NCI-H2107 (cell line): ENCODE data around the gene MLPH.

Experiments
- DNase-seq: peaks from one replicate; lab custom pipeline; 2025; lab: John Stamatoyannopoulos, UW

MLPH gene

GRCh38 chr2:237486819-237487448, at the start of gene MLPH:
MLPH (plus strand) TSS chr2:237487251; CDS start chr2:237493427, 6,176 bp downstream.
- no peak for DNase-seq

GRCh38 chr2:237437566-237437965, 49.5 kb upstream of the MLPH start:
- DNase-seq: no peak

- DNase-seq: no peak
Observed at GRCh38 chr2:237438080-237438940, 48.7 kb upstream of the MLPH start.

GRCh38 chr2:237440819-237441281, 46.2 kb upstream of the MLPH start:
- no peak for DNase-seq

GRCh38 chr2:237441605-237442274, 45.3 kb upstream of the MLPH start:
- DNase-seq: no peak

- no peak for DNase-seq
Observed at GRCh38 chr2:237444071-237444470, 43.0 kb upstream of the MLPH start.

GRCh38 chr2:237445611-237446337, 41.3 kb upstream of the MLPH start:
- no peak for DNase-seq

GRCh38 chr2:237446338-237446665, 40.7 kb upstream of the MLPH start:
- DNase-seq: no peak

GRCh38 chr2:237447496-237447895, 39.6 kb upstream of the MLPH start:
- DNase-seq: no peak

- no peak for DNase-seq
Observed at GRCh38 chr2:237448171-237448570, 38.9 kb upstream of the MLPH start.

- DNase-seq: no peak
Observed at GRCh38 chr2:237448626-237449025, 38.4 kb upstream of the MLPH start.

- DNase-seq: no peak
Observed at GRCh38 chr2:237449193-237449881, 37.7 kb upstream of the MLPH start.

GRCh38 chr2:237450108-237450507, 36.9 kb upstream of the MLPH start:
- DNase-seq: no peak

- DNase-seq: no peak
Observed at GRCh38 chr2:237450583-237450982, 36.5 kb upstream of the MLPH start.

- no peak for DNase-seq
Observed at GRCh38 chr2:237451643-237452469, 35.2 kb upstream of the MLPH start.

- no peak for DNase-seq
Observed at GRCh38 chr2:237452861-237453260, 34.2 kb upstream of the MLPH start.

GRCh38 chr2:237453671-237454070, 33.4 kb upstream of the MLPH start:
- DNase-seq: no peak

- no peak for DNase-seq
Observed at GRCh38 chr2:237455764-237456163, 31.3 kb upstream of the MLPH start.

- DNase-seq: no peak
Observed at GRCh38 chr2:237456200-237456843, 30.7 kb upstream of the MLPH start.

- no peak for DNase-seq
Observed at GRCh38 chr2:237457388-237457941, 29.6 kb upstream of the MLPH start.
